Keratinocyte (primary cell): ENCODE results near the gene KIF2C. TPM values are rescaled to one million over a fixed set of nuclear protein-coding genes. Genes with fewer than 3 reads are reported as not detected.

Source experiments
- DNase-seq: peaks from one replicate; pipeline ENCODE4 v3.0.0-alpha.2; 2011; ENCODE audit warnings: low read depth, missing footprints, low spot score
- FAIRE-seq: peaks from 2 replicates; lab custom pipeline; 2011; peaks lifted over from hg19 to GRCh38; lab: Jason Lieb, UNC
- H2AFZ ChIP-seq: 2 replicates; pipeline ENCODE4 v1.6.0; 2012; ENCODE audit warnings: low read length, control low read depth, inconsistent platforms; ENCODE audit not compliant: control insufficient read depth
- H3K27ac ChIP-seq: 2 replicates; pipeline ENCODE4 v1.5.1; 2011; ENCODE audit warnings: low read length; ENCODE audit not compliant: control insufficient read depth, insufficient read depth
- H3K27me3 ChIP-seq: 3 replicates; pipeline ENCODE4 v1.6.0; 2011; ENCODE audit warnings: low read length; ENCODE audit not compliant: control insufficient read depth, insufficient read depth; ENCODE audit errors: extremely low read depth
- H3K36me3 ChIP-seq, 2 experiments: 2 replicates in 1 of 2; 3 replicates in 1 of 2; pipeline ENCODE4 v1.5.1; 2011; ENCODE audit warnings: low read length in 2 of 2, mild to moderate bottlenecking in 1 of 2; ENCODE audit not compliant: control insufficient read depth in 2 of 2, insufficient read depth in 2 of 2; ENCODE audit errors: extremely low read depth in 1 of 2
- H3K4me1 ChIP-seq: 3 replicates; pipeline ENCODE4 v1.5.1; 2011; ENCODE audit warnings: low read length; ENCODE audit not compliant: control insufficient read depth, insufficient read depth; ENCODE audit errors: extremely low read depth
- H3K4me2 ChIP-seq: 3 replicates; pipeline ENCODE4 v1.6.0; 2011; ENCODE audit warnings: low read depth, low read length; ENCODE audit not compliant: control insufficient read depth, insufficient read depth; ENCODE audit errors: extremely low read depth
- H3K4me3 ChIP-seq, 3 experiments: fragments of 200-600 bp in 1 of 3; sonication (generic) in 1 of 3; 2 replicates in 2 of 3; 3 replicates in 1 of 3; pipeline ENCODE4 v1.5.1; 2011 to 2016; ENCODE audit warnings: low read length in 3 of 3, mild to moderate bottlenecking in 3 of 3, control low read depth in 2 of 3, inconsistent platforms in 1 of 3, low read depth in 1 of 3, mixed read lengths in 1 of 3, mixed run types in 1 of 3, moderate library complexity in 1 of 3; ENCODE audit not compliant: control insufficient read depth in 2 of 3, insufficient read depth in 2 of 3; ENCODE audit errors: extremely low read depth in 1 of 3
- H3K79me2 ChIP-seq: 2 replicates; pipeline ENCODE4 v1.6.0; 2012; ENCODE audit warnings: low read length; ENCODE audit not compliant: control insufficient read depth, insufficient read depth
- H3K9ac ChIP-seq: 3 replicates; pipeline ENCODE4 v1.6.0; 2011; ENCODE audit warnings: low read length; ENCODE audit not compliant: control insufficient read depth, insufficient read depth; ENCODE audit errors: extremely low read depth
- H3K9me1 ChIP-seq: 3 replicates; pipeline ENCODE4 v1.6.0; 2011; ENCODE audit warnings: low read length; ENCODE audit not compliant: control insufficient read depth, insufficient read depth; ENCODE audit errors: extremely low read depth
- H3K9me3 ChIP-seq: 2 replicates; pipeline ENCODE4 v1.5.1; 2012; ENCODE audit warnings: low read depth, low read length; ENCODE audit not compliant: control insufficient read depth
- H4K20me1 ChIP-seq: 3 replicates; pipeline ENCODE4 v1.6.0; 2011; ENCODE audit warnings: low read length; ENCODE audit not compliant: control insufficient read depth, insufficient read depth; ENCODE audit errors: extremely low read depth
- EZH2 ChIP-seq: IDR thresholded peaks from one replicate; pipeline ENCODE4 v1.6.1; 2012; ENCODE audit warnings: inconsistent platforms, mild to moderate bottlenecking, low read length, moderate library complexity
- dilution Hi-C: fragments of 300-500 bp; cut with MboI; formaldehyde crosslinking; loops from one replicate; pipeline ENCODE4 v1.7.0; 2020; ENCODE audit warnings: low sequenced_read_pairs; ENCODE audit not compliant: extremely low pct_ligation_motif_present
- polyA plus RNA-seq, 5 experiments: library from polyadenylated mRNA; depleted of rRNA in 3 of 5; stranded (reverse) in 3 of 5; stranded (forward) in 1 of 5; unstranded in 1 of 5; fragments of >200 nt; gene quantifications; 1 replicate in 1 of 5; 2 replicates in 3 of 5; 3 replicates in 1 of 5; pipeline versions ENCODE4 v1.2.1 to v1.2.3, GENCODE V29; 2011 to 2012; ENCODE audit warnings: missing spikeins in 2 of 5, low read depth in 1 of 5, low replicate concordance in 1 of 5
- TF ChIP-seq, protein P1 (sequence below), 3 experiments: IDR thresholded peaks in 1 of 3; conservative IDR thresholded peaks in 1 of 3; optimal IDR thresholded peaks in 1 of 3; 2 replicates in 2 of 3; 3 replicates in 1 of 3; pipeline versions ENCODE3 to v1.5.1; 2011; ENCODE audit warnings: low read length in 3 of 3, mild to moderate bottlenecking in 3 of 3, moderate library complexity in 2 of 3, control low read depth in 1 of 3, inconsistent platforms in 1 of 3; ENCODE audit not compliant: insufficient read depth in 2 of 3; ENCODE audit errors: extremely low read depth in 1 of 3

KIF2C gene
- polyA plus RNA-seq, 1 donor (not counting 4 experiments of a cell fraction or from before 2014, with no cell fraction given): 16.3 TPM

DNA sequence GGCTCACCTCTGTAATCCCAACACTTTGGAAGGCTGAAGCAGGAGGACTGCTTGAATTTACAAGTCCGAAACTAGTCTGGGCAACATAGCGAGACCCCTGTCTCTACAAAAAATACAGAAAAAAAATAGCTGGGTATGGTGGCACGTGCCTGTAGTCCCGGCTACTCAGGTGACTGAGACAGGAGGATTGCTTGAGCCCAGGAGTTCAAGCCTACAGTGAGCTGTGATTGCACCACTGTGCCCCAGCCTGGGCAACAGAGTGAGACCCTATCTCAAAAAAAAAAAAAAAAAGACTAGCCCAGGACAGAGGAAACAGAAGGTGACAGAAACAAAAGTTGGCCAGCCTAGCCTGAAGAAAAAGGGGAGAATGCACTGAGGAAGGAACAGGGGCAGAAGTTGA, 44.0 kb upstream of the KIF2C start:
- no peak overlapping the region for H3K27ac ChIP-seq
- no peaks in the 10 kb centered on the region for H3K9me3 ChIP-seq
- TF ChIP-seq, protein P1, sequence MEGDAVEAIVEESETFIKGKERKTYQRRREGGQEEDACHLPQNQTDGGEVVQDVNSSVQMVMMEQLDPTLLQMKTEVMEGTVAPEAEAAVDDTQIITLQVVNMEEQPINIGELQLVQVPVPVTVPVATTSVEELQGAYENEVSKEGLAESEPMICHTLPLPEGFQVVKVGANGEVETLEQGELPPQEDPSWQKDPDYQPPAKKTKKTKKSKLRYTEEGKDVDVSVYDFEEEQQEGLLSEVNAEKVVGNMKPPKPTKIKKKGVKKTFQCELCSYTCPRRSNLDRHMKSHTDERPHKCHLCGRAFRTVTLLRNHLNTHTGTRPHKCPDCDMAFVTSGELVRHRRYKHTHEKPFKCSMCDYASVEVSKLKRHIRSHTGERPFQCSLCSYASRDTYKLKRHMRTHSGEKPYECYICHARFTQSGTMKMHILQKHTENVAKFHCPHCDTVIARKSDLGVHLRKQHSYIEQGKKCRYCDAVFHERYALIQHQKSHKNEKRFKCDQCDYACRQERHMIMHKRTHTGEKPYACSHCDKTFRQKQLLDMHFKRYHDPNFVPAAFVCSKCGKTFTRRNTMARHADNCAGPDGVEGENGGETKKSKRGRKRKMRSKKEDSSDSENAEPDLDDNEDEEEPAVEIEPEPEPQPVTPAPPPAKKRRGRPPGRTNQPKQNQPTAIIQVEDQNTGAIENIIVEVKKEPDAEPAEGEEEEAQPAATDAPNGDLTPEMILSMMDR (optimal IDR thresholded peaks at IDR 0.05 in 1 of 3, IDR thresholded peaks at IDR 0.05 in 1 of 3, conservative IDR thresholded peaks at IDR 0.05 in 1 of 3; ENCODE audit: extremely low read depth in 1 of 3, insufficient read depth in 2 of 3, low read length in 3 of 3): no peak
- no peak for TF ChIP-seq EZH2
- no peak overlapping the region for H3K9ac ChIP-seq
- H3K27me3 ChIP-seq: peaks cover 7% of the 10 kb centered on the region
- H3K4me2 ChIP-seq: no peak overlapping the region
- no peak overlapping the region for H3K4me3 ChIP-seq
- dilution Hi-C loops: no loop called here
- no peaks in the 10 kb centered on the region for H4K20me1 ChIP-seq
- DNase-seq (no peak), FAIRE-seq (no peak)
- H2AFZ ChIP-seq: no peak overlapping the region
- H3K79me2 ChIP-seq: no peaks in the 10 kb centered on the region
- H3K4me1 ChIP-seq: no peaks in the 10 kb centered on the region
- no peaks in the 10 kb centered on the region for H3K9me1 ChIP-seq
- no peaks in the 10 kb centered on the region for H3K36me3 ChIP-seq

DNA sequence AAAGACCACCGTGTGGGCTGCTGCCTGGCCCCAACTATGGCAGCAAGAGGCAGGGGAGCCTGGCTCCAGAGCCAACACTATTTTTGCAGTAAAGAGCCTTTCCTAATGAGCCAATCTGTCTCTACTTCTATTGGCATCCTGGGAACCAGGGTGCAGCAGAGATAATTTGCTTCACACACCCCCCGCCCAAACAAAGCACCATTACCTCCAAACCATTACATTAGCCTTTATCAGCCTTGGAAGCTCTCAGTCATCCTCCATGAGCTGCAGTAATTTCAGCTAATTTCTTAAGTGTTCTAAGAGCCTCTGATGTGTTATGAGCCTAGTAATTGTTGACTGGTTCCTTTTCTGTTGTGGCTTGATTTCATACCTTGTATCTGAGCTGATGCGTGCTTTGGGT, 43.5 kb upstream of the KIF2C start:
- dilution Hi-C loops: no loop called here
- FAIRE-seq (no peak), DNase-seq (no peak)
- Histone ChIP-seq H4K20me1 (no peaks in the 10 kb centered on the region), H3K9me3 (no peaks in the 10 kb centered on the region), H3K4me2 (no peak overlapping the region), H3K4me3 (no peak overlapping the region), H3K27me3 (peaks cover 7% of the 10 kb centered on the region), H3K36me3 (no peaks in the 10 kb centered on the region), H3K9me1 (no peaks in the 10 kb centered on the region), H3K27ac (no peak overlapping the region), H3K79me2 (no peaks in the 10 kb centered on the region), H3K9ac (no peak overlapping the region), H3K4me1 (no peaks in the 10 kb centered on the region), H2AFZ (no peak overlapping the region)
- TF ChIP-seq EZH2: no peak
- TF ChIP-seq, protein P1 (optimal IDR thresholded peaks at IDR 0.05 in 1 of 3, IDR thresholded peaks at IDR 0.05 in 1 of 3, conservative IDR thresholded peaks at IDR 0.05 in 1 of 3; ENCODE audit: extremely low read depth in 1 of 3, insufficient read depth in 2 of 3, low read length in 3 of 3): no peak
